Dendritic cell treated with granulocyte-macrophage colony-stimulating factor and Interleukin-4, amounts not matched to agents 40 ng/mL and 50 ng/mL, for 4 days (primary cell): Measurements from ENCODE around the gene C11orf91.
"Not testable (repeated sequence)": the region's sequence is repeated elsewhere in the genome, so short reads cannot be mapped to it uniquely, and the experiment has no call there.

ENCODE experiments used
- H3K27ac Mint-ChIP-seq: one replicate; pipeline ENCODE4 v1.8.0; 2022; ENCODE audit warnings: mild to moderate bottlenecking, mixed read lengths
- H3K27me3 Mint-ChIP-seq: one replicate; pipeline ENCODE4 v1.8.0; 2022; ENCODE audit warnings: mild to moderate bottlenecking, mixed read lengths
- H3K36me3 Mint-ChIP-seq: one replicate; pipeline ENCODE4 v1.8.0; 2022; ENCODE audit warnings: low read depth, mixed read lengths
- H3K4me1 Mint-ChIP-seq: one replicate; pipeline ENCODE4 v1.8.0; 2022; ENCODE audit warnings: low read depth, mixed read lengths
- H3K4me3 Mint-ChIP-seq: one replicate; pipeline ENCODE4 v1.8.0; 2022; ENCODE audit warnings: mild to moderate bottlenecking, moderate library complexity, mixed read lengths
- H3K9me3 Mint-ChIP-seq: one replicate; pipeline ENCODE4 v1.8.0; 2022; ENCODE audit warnings: mixed read lengths
- intact Hi-C: fragments of 100-400 bp; cut with micrococcal nuclease; formaldehyde crosslinking; loops from one replicate; pipeline ENCODE4 v1.15.0; 2022

C11orf91 gene

DNA sequence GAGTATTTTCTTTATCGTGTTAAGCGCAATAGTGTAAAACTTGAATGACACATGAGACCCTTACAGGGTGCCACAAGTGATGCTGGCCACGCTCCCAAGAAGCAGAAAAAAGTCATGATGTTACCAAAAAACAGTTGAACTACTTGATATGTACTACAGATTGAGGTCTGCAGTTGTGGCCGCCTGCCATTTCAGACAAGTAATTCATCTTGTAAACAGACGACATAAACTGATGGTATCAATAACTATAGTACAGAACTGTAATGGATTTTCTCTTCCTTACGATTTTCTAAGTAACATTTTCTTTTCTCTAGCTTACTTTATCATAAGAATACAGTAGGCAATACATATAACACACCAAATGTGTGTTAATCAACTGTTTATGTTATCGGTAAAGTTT, 30.1 kb upstream of the C11orf91 start:
- Mint-ChIP-seq H3K27me3 (peaks cover 10% of the 10 kb centered on the region), H3K36me3 (peaks cover 73% of the 10 kb centered on the region), H3K9me3 (no peaks in the 10 kb centered on the region), H3K4me1 (peaks cover 62% of the 10 kb centered on the region), H3K27ac (no peak overlapping the region), H3K4me3 (no peak overlapping the region)
- intact Hi-C loops = loop anchor here (1.0 kb wide), 1 partner anchor 7 kb away; no protein-coding TSS in a partner anchor

DNA sequence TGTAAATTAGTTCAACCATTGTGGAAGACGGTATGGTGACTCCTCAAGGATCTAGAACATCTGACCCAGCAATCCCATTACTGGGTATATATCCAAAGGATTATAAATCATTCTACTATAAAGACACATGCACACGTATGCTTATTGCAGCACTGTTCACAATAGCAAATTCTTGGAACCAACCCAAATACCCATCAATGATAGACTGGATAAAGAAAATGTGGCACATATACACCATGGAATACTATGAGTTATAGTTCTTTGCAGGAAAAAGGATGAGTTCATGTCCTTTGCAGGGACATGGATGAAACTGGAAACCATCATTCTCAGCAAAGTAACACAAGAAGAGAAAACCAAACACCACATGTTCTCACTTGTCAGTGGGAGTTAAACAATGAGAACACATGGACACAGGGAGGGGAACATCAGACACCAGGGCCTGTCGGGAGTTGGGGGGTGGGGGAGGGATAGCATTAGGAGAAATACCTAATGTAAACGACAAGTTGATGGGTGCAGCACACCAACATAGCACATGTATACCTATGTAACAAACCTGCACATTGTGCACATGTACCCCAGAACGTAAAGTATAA, 28.5 kb upstream of the C11orf91 start:
- H3K4me3 Mint-ChIP-seq, intact Hi-C loops, H3K9me3 Mint-ChIP-seq, H3K27me3 Mint-ChIP-seq: not testable (repeated sequence)
- H3K4me1 Mint-ChIP-seq = peaks cover 69% of the 10 kb centered on the region
- peak overlapping the region; percentile 51 for H3K27ac Mint-ChIP-seq
- H3K36me3 Mint-ChIP-seq = peaks cover 71% of the 10 kb centered on the region

- Mint-ChIP-seq H3K36me3 (peaks cover 61% of the 10 kb centered on the region), H3K27ac (peak overlapping the region; percentile 51), H3K4me3 (peak overlapping the region; percentile 10), H3K4me1 (peaks cover 74% of the 10 kb centered on the region)
- intact Hi-C loops, H3K27me3 Mint-ChIP-seq, H3K9me3 Mint-ChIP-seq: not testable (repeated sequence)
Observed at GRCh38 chr11:33727539-33727938, 26.9 kb upstream of the C11orf91 start.

GRCh38 chr11:33725496-33725895, 24.9 kb upstream of the C11orf91 start:
- Mint-ChIP-seq H3K4me1 (peaks cover 80% of the 10 kb centered on the region), H3K9me3 (no peaks in the 10 kb centered on the region), H3K27ac (peak overlapping the region; percentile 97), H3K4me3 (no peak overlapping the region), H3K27me3 (no peaks in the 10 kb centered on the region), H3K36me3 (peaks cover 72% of the 10 kb centered on the region)
- intact Hi-C loops = no loop called here

DNA sequence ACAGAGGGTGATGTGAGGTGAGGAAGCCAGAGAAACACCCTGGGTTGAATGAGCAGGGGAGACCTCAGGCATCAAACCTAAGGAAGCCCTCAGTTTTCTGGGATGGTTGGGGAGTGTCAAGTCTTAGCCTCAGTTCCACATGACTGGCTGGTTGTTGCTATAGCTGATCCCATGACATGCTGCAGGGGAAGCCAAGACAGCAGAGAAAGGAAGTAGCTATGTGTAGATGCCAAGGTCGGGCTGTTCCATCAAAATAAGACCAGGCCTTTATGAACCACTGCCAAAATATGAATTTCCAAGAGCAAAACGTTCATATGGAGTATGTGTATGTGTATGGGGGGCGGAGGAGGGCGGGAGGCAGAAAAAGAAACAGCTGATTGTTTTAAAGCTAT, 24.0 kb upstream of the C11orf91 start:
- Mint-ChIP-seq H3K4me1 (peaks cover 83% of the 10 kb centered on the region), H3K4me3 (peak overlapping the region; percentile 65)

DNA sequence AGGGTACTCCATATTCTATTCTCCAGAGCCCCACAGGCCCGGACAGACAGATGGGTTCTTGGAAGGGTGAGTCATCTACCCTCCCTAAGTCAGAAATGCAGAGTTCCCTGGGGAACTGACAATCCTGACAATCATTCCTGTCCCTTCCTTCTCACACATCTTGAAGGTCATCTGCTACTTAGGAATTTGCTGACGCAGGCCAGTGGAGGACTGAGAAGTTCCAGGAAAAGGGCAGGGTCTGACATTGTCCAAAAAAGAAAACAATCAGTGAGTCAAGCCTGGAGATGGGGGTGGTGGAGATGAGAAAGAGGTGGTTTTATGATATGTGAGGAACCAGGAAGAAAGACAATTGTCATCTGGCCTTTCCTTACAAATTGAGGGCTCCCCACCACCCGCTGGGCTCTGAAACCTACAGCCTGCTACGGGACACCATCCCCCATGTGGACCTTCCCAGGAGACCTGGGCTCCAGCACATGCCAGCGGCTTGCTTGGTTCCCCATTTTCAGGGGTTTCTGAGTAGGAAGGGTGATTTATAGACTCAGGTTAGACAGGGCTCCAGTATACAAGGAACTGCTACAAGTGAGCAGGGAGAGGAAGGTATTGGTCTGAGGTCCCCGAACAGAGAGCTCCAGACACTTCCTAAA, 22.7 kb upstream of the C11orf91 start:
- Mint-ChIP-seq H3K27ac (peak overlapping the region; percentile 97), H3K4me3 (peak overlapping the region; percentile 65), H3K9me3 (no peaks in the 10 kb centered on the region), H3K36me3 (peaks cover 73% of the 10 kb centered on the region), H3K4me1 (peaks cover 76% of the 10 kb centered on the region), H3K27me3 (no peaks in the 10 kb centered on the region)
- intact Hi-C loops = loop anchor here (1.0 to 2.0 kb wide), 2 partner anchors 8 to 13 kb away; partner anchors contain the start of gene CD59

More for the DNA sequence above, 24.0 kb upstream of the C11orf91 start:
- intact Hi-C loops = no loop called here
- H3K27ac Mint-ChIP-seq = peak overlapping the region; percentile 97
- H3K36me3 Mint-ChIP-seq = peaks cover 73% of the 10 kb centered on the region
- no peaks in the 10 kb centered on the region for H3K27me3 Mint-ChIP-seq
- no peaks in the 10 kb centered on the region for H3K9me3 Mint-ChIP-seq

DNA sequence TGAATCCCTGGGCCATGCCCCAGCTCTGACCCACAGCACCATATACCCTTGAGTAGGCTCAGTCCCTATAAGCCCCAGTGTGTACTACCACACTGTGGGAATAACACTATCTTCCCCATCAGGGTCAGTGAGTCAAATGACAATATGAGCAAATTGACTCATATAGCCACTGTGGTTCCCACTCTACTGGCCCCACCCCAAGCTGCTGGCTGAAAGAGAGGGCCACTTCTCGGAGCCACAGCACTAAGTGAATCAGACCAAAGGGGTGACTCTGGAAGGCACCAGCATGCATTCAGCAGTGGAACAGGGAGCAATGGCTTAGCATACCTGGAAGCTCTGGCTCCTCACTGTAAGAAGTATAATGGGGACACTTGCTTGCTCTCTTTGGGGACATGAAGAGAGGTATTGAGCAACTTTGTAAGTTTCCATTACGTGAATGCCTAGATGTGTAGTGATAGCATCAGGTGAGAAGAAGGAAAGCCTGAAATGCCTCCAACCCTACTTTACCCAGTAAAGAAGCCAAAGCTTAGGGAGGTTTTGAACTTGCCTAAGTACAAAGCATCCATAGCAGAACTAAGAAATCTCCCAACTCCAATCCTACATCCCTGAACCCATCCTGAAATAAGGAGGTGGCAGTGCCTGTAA, 22.1 kb upstream of the C11orf91 start:
- intact Hi-C loops = loop anchor here (1.0 to 2.0 kb wide), 2 partner anchors 9 to 14 kb away; partner anchors contain the start of gene CD59
- Mint-ChIP-seq H3K27me3 (no peaks in the 10 kb centered on the region), H3K9me3 (no peaks in the 10 kb centered on the region), H3K36me3 (peaks cover 73% of the 10 kb centered on the region), H3K4me3 (peak overlapping the region; percentile 65), H3K27ac (peak overlapping the region; percentile 97), H3K4me1 (peaks cover 72% of the 10 kb centered on the region)

- intact Hi-C loops = loop anchor here (2.0 kb wide), 1 partner anchor 15 kb away; the partner anchor contains the start of gene CD59
- Mint-ChIP-seq H3K4me3 (peak overlapping the region; percentile 65), H3K27me3 (no peaks in the 10 kb centered on the region), H3K4me1 (peaks cover 64% of the 10 kb centered on the region), H3K36me3 (peaks cover 79% of the 10 kb centered on the region), H3K9me3 (no peaks in the 10 kb centered on the region), H3K27ac (peak overlapping the region; percentile 97)
Observed at GRCh38 chr11:33721984-33722383, 21.4 kb upstream of the C11orf91 start.

DNA sequence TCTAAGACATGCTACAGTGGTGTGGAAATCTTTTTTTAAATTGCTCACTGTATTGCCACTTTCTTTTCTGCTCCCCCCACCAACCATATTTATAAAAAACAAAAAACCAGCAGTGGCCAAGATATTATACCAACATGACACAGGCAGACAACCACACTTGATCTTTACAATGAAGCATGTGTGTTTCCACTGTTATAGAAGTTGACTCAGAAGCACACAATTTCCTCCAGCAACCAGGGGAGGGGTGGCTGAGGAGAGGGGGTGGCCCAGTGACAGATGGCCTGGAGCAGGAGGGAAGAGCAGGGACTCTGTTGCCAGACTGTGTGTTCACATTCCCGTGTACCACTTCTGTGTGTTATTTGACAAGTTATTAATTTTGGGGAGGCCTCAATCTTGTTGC, 20.8 kb upstream of the C11orf91 start:
- peak overlapping the region; percentile 97 for H3K27ac Mint-ChIP-seq
- H3K4me1 Mint-ChIP-seq = peaks cover 63% of the 10 kb centered on the region
- intact Hi-C loops = no loop called here

DNA sequence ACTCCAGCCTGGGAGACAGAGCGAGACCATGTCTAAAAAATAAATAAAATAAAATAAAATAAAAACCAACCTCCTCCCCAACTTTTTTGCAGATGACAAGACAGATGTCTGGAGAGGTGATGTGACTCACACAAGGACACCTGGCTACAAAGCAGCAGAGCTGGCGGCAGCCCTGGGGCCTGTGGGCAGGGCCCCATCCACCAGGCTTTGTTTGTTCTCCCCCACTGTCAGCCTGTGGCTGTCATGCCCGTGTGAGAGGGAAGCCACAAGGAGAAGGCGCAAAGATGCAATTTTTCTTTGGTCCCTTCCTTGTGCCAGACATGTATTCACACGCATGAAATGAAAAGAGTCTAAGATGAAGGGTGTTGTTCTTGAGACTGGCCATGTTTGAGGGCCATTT, 19.0 kb upstream of the C11orf91 start:
- intact Hi-C loops = no loop called here
- Mint-ChIP-seq H3K4me1 (peaks cover 45% of the 10 kb centered on the region), H3K4me3 (no peak overlapping the region), H3K27me3 (no peaks in the 10 kb centered on the region), H3K36me3 (peaks cover 77% of the 10 kb centered on the region), H3K27ac (no peak overlapping the region), H3K9me3 (no peaks in the 10 kb centered on the region)

More for the DNA sequence above, 20.8 kb upstream of the C11orf91 start:
- no peak overlapping the region for H3K4me3 Mint-ChIP-seq
- no peaks in the 10 kb centered on the region for H3K27me3 Mint-ChIP-seq
- H3K36me3 Mint-ChIP-seq = peaks cover 79% of the 10 kb centered on the region
- H3K9me3 Mint-ChIP-seq = no peaks in the 10 kb centered on the region

- Mint-ChIP-seq H3K9me3 (no peaks in the 10 kb centered on the region), H3K27me3 (no peaks in the 10 kb centered on the region), H3K4me3 (no peak overlapping the region), H3K36me3 (peaks cover 76% of the 10 kb centered on the region), H3K27ac (no peak overlapping the region), H3K4me1 (peaks cover 34% of the 10 kb centered on the region)
- intact Hi-C loops = no loop called here
Observed at GRCh38 chr11:33718440-33718839, 17.8 kb upstream of the C11orf91 start.

GRCh38 chr11:33716243-33716642, 15.6 kb upstream of the C11orf91 start:
- Mint-ChIP-seq H3K9me3 (no peaks in the 10 kb centered on the region), H3K27me3 (no peaks in the 10 kb centered on the region), H3K4me3 (no peak overlapping the region), H3K36me3 (peaks cover 75% of the 10 kb centered on the region), H3K4me1 (peaks cover 12% of the 10 kb centered on the region), H3K27ac (no peak overlapping the region)
- intact Hi-C loops = no loop called here

DNA sequence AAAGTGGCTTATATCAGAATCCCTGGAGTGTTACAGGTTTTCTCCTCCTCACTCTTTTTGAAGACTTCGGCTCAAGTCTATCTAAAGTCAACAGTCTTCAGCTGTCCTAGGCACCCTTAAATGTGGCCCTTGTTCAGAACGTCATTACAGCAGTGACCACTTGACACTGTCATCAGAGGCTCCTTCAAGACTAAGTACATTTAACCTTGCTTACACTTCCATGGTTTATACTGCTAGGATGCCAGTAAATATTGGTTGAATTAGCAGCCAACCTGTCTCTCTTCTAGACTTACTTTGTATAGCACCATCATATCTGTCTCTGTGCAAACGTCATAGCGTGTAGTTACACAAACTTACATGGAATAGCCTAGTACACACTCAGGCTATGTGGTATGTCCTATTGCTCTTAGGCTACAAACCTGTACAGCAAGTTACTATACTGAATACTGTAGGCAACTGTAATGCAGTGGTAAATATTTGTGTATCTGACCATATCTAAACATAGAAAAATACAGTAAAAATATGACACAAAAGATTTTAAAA, 13.3 kb upstream of the C11orf91 start:
- Mint-ChIP-seq H3K27me3 (no peaks in the 10 kb centered on the region), H3K36me3 (peaks cover 75% of the 10 kb centered on the region)
- intact Hi-C loops = loop anchor here (2.0 kb wide), 1 partner anchor 29 kb away; no protein-coding TSS in a partner anchor

More for the DNA sequence above, 13.3 kb upstream of the C11orf91 start:
- no peaks in the 10 kb centered on the region for H3K9me3 Mint-ChIP-seq
- H3K4me3 Mint-ChIP-seq = no peak overlapping the region
- H3K27ac Mint-ChIP-seq = no peak overlapping the region
- peaks cover 12% of the 10 kb centered on the region for H3K4me1 Mint-ChIP-seq
